H1 (cell line): ENCODE measurements around the gene CHCHD6.

Source experiments
- CEBPB ChIP-seq: IDR thresholded peaks from 2 replicates; pipeline ENCODE4 v1.6.1; 2012; ENCODE audit warnings: low read depth, low read length
- GABPA ChIP-seq: IDR thresholded peaks from 2 replicates; pipeline ENCODE4 v1.6.1; 2011; ENCODE audit warnings: mild to moderate bottlenecking, low read length, moderate library complexity, borderline replicate concordance; ENCODE audit not compliant: insufficient read depth
- JUND ChIP-seq: IDR thresholded peaks from 2 replicates; pipeline ENCODE4 v1.6.1; 2011; ENCODE audit warnings: mild to moderate bottlenecking, improper control_type of control experiment, low read length
- RAD21 ChIP-seq, 2 experiments: IDR thresholded peaks in 1 of 2; conservative IDR thresholded peaks in 1 of 2; 2 replicates each; pipeline ENCODE4 v1.6.1; 2011; ENCODE audit warnings: low read depth in 2 of 2, low read length in 2 of 2, improper control_type of control experiment in 1 of 2, inconsistent platforms in 1 of 2, mild to moderate bottlenecking in 1 of 2, moderate library complexity in 1 of 2
- TF ChIP-seq, protein P1 (sequence below), 3 experiments: IDR thresholded peaks; 1 replicate in 2 of 3; 2 replicates in 1 of 3; pipeline versions ENCODE4 v1.5.1 to v1.6.1; 2011; ENCODE audit warnings: low read length in 3 of 3, mild to moderate bottlenecking in 3 of 3, inconsistent platforms in 2 of 3, low read depth in 1 of 3, moderate library complexity in 1 of 3; ENCODE audit not compliant: insufficient read depth in 1 of 3; ENCODE audit errors: control extremely low read depth in 1 of 3

DNA sequence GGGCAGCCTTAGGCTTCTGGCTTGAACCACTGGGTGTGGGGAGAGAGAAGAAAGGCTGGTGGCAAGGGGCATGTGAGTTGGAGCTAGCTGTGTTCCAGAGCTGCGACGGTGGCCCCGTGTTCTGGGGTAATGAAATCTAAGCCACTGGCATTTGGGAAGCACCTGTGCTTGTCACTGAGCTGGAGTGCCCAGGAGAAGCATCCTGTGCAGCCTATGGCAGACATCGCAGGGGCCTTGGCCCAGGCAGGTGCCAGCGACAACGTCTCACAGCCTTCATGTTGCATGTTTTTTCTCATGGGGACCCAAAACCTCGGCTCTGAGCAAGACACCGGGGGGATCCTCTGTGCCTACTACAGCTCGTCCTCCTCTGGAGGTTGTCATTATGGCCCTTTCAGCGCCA, 187.8 kb downstream of the CHCHD6 start:
- TF ChIP-seq JUND (no peak), RAD21 (IDR thresholded peaks at IDR 0.05 in 1 of 2, conservative IDR thresholded peaks at IDR 0.05 in 1 of 2; ENCODE audit: low read depth in 2 of 2, low read length in 2 of 2) (no peak), CEBPB (no peak), GABPA (no peak)
- TF ChIP-seq, protein P1, sequence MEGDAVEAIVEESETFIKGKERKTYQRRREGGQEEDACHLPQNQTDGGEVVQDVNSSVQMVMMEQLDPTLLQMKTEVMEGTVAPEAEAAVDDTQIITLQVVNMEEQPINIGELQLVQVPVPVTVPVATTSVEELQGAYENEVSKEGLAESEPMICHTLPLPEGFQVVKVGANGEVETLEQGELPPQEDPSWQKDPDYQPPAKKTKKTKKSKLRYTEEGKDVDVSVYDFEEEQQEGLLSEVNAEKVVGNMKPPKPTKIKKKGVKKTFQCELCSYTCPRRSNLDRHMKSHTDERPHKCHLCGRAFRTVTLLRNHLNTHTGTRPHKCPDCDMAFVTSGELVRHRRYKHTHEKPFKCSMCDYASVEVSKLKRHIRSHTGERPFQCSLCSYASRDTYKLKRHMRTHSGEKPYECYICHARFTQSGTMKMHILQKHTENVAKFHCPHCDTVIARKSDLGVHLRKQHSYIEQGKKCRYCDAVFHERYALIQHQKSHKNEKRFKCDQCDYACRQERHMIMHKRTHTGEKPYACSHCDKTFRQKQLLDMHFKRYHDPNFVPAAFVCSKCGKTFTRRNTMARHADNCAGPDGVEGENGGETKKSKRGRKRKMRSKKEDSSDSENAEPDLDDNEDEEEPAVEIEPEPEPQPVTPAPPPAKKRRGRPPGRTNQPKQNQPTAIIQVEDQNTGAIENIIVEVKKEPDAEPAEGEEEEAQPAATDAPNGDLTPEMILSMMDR (IDR thresholded peaks at IDR 0.05; ENCODE audit: control extremely low read depth in 1 of 3, insufficient read depth in 1 of 3, low read depth in 1 of 3, low read length in 3 of 3) = no peak
